ENCODE measurements around the gene ACAP2.
"Not testable (repeated sequence)": the region's sequence is repeated elsewhere in the genome, so short reads cannot be mapped to it uniquely, and the experiment has no call there.

ACAP2 gene

GRCh38 chr3:195365371-195365770, 77.4 kb downstream of the ACAP2 start:
- Histone ChIP-seq H3K9me3 (no peaks in the 10 kb centered on the region), H3K4me3 (ENCODE audit: low read depth, low read length) (no peak overlapping the region), H3K4me1 (no peaks in the 10 kb centered on the region), H3K36me3 (peaks cover 5% of the 10 kb centered on the region), H3K27me3 (no peaks in the 10 kb centered on the region)
- TF ChIP-seq CTCF (IDR thresholded peaks at IDR 0.05; ENCODE audit: low read depth, low read length) = no peak
- no peak for DNase-seq

- not testable (repeated sequence) for H3K27me3 ChIP-seq; H3K4me3 ChIP-seq (ENCODE audit: low read depth, low read length); DNase-seq; H3K4me1 ChIP-seq; H3K36me3 ChIP-seq; H3K9me3 ChIP-seq
These were observed 85.0 kb downstream of the ACAP2 start for GRCh38 chr3:195357797-195358196.

GRCh38 chr3:195356151-195357086, 86.4 kb downstream of the ACAP2 start:
- TF ChIP-seq CTCF (IDR thresholded peaks at IDR 0.05; ENCODE audit: low read depth, low read length) = no peak
- no peak for DNase-seq
- Histone ChIP-seq H3K27me3 (no peaks in the 10 kb centered on the region), H3K9me3 (no peaks in the 10 kb centered on the region), H3K36me3 (peaks cover 3% of the 10 kb centered on the region; the same call in 1 of the 2 replicates), H3K4me1 (no peaks in the 10 kb centered on the region), H3K4me3 (ENCODE audit: low read depth, low read length) (no peak overlapping the region)

GRCh38 chr3:195354009-195354408, 88.8 kb downstream of the ACAP2 start:
- not testable (repeated sequence) for H3K4me1 ChIP-seq; DNase-seq; H3K4me3 ChIP-seq (ENCODE audit: low read depth, low read length); H3K36me3 ChIP-seq; H3K9me3 ChIP-seq; H3K27me3 ChIP-seq

- Histone ChIP-seq H3K4me1 (no peaks in the 10 kb centered on the region), H3K4me3 (ENCODE audit: low read depth, low read length) (no peak overlapping the region), H3K36me3 (peaks cover 3% of the 10 kb centered on the region; the same call in 1 of the 2 replicates), H3K27me3 (no peaks in the 10 kb centered on the region), H3K9me3 (no peaks in the 10 kb centered on the region)
- DNase-seq = no peak
- TF ChIP-seq CTCF (IDR thresholded peaks at IDR 0.05; ENCODE audit: low read depth, low read length) = no peak
These were observed 89.8 kb downstream of the ACAP2 start for GRCh38 chr3:195352895-195353488.

GRCh38 chr3:195348426-195349115, 94.2 kb downstream of the ACAP2 start:
- Histone ChIP-seq H3K27me3 (no peaks in the 10 kb centered on the region), H3K36me3 (no peaks in the 10 kb centered on the region), H3K9me3 (no peaks in the 10 kb centered on the region), H3K4me3 (ENCODE audit: low read depth, low read length) (no peak overlapping the region), H3K4me1 (no peaks in the 10 kb centered on the region)
- no peak for TF ChIP-seq CTCF (IDR thresholded peaks at IDR 0.05; ENCODE audit: low read depth, low read length)
- DNase-seq = no peak

Data from BE2C (cell line).